Measurements from ENCODE around the gene EIF3B.
"Not testable (repeated sequence)": the region's sequence is repeated elsewhere in the genome, so short reads cannot be mapped to it uniquely, and the experiment has no call there.

The EIF3B gene

DNA sequence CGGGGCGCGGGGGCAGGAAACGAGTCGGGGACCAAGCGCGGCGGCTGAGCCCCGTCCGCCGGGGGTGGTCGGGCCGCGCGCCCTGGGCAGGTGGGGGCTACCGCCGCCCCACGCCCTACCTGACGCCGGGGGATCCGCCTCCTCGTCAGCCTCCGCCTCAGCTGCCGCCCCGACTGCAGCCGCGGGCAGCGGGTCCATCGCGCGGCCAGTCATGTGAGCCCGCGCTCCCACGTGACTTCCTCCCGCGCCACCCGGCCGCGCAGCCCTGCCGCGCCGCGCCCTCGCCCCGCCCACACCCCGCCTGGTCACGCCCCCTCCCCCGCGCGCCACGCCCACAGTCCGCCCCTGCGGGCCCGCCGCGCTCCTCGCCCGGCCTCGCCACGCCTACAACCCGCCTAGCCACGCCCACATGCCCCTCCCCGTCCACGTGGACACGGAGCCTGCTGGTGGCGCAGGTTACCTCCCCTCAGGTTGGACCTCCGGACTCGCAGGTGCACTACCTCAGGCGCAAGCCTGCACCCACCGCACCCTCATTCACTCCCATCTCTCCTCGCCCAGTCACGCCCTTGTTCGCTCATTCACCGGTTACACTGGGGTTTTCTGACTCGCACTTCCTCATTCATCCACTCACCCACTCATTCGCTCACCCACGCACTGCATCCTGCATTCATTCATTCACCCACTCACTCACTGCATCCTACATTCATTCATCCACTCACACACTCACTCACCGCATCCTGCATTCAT is 40.2 kb upstream of the EIF3B start, which contains the start of gene SNX8:
TSS of gene SNX8 (minus strand) at position 233 of the 747 bp plus-strand sequence. CDS start at position 213, 20 bp downstream.
- H4K8ac ChIP-seq (ENCODE audit: low read depth, low read length), result peak within 1 kb of the TSS; percentile 72
- H3K4me1 ChIP-seq (ENCODE audit: control insufficient read depth in 2 of 2, insufficient read depth in 1 of 2, low read depth in 1 of 2, low read length in 2 of 2), result peaks cover 9 to 11% of the 10 kb centered on the region in 2 donors
- peak within 1 kb of the TSS; percentile 92 for H3K9ac ChIP-seq (ENCODE audit: low read depth, low read length, poor library complexity)
- H3K36me3 ChIP-seq (replicated peaks in 1 of 2; ENCODE audit: control insufficient read depth in 2 of 2, insufficient read depth in 2 of 2, low read length in 2 of 2), result peaks cover 0 to 5% of the 10 kb centered on the region in 2 donors
- peak within 1 kb of the TSS; percentile 99 for H3K4me2 ChIP-seq (ENCODE audit: insufficient read depth, low read length, poor library complexity, severe bottlenecking)
- peak within 1 kb of the TSS; percentile 92 to 97 for H3K4me3 ChIP-seq (ENCODE audit: low read length in 2 of 2)
- H3K27me3 ChIP-seq (ENCODE audit: control insufficient read depth in 3 of 3, insufficient read depth in 3 of 3, low read depth in 1 of 3, low read length in 3 of 3), result no peaks in the 10 kb centered on the region
- no peak within 1 kb of the TSS for H2BK12ac ChIP-seq (ENCODE audit: low read length)
- peak within 1 kb of the TSS; percentile 82 for H3K18ac ChIP-seq (ENCODE audit: low read length)
- H3K9me3 ChIP-seq (replicated peaks in 1 of 2; ENCODE audit: control insufficient read depth in 2 of 2, insufficient read depth in 1 of 2, low read depth in 1 of 2, low read length in 2 of 2), result peaks cover 0 to 4% of the 10 kb centered on the region in 2 donors
- no peak within 1 kb of the TSS for H3K14ac ChIP-seq (ENCODE audit: low read length)
- H2AFZ ChIP-seq (ENCODE audit: low read length), result peak within 1 kb of the TSS; percentile 82
- peak within 1 kb of the TSS; percentile 30 for H2BK15ac ChIP-seq (ENCODE audit: low read length)
- peak within 1 kb of the TSS; percentile 98 for H3K23ac ChIP-seq (ENCODE audit: low read depth, low read length, poor library complexity)
- H3K27ac ChIP-seq (replicated peaks; ENCODE audit: low read length), result no peak within 1 kb of the TSS
- H2BK120ac ChIP-seq (ENCODE audit: low read depth, low read length), result no peak within 1 kb of the TSS
- peaks cover 2% of the 10 kb centered on the region for H3K79me1 ChIP-seq (ENCODE audit: low read depth, low read length)
- WGBS, 2 donors (ENCODE audit: extremely low coverage in 2 of 2, insufficient read length in 2 of 2, insufficient replicate concordance in 1 of 2), result 100% methylated on average over 1 of the region's 78 CpGs; no CpG with 5 or more reads in 1 of the 2 donors
- H2BK5ac ChIP-seq (ENCODE audit: low read length), result peak within 1 kb of the TSS; percentile 31
- peak within 1 kb of the TSS; percentile 14 for H2AK5ac ChIP-seq (ENCODE audit: low read depth, low read length)
- peak; percentile 78 for DNase-seq (ENCODE audit: low spot score)
- no peak within 1 kb of the TSS for H3K4ac ChIP-seq (ENCODE audit: low read length)
- no peak within 1 kb of the TSS for H4K91ac ChIP-seq (ENCODE audit: low read depth, low read length, poor library complexity)

DNA sequence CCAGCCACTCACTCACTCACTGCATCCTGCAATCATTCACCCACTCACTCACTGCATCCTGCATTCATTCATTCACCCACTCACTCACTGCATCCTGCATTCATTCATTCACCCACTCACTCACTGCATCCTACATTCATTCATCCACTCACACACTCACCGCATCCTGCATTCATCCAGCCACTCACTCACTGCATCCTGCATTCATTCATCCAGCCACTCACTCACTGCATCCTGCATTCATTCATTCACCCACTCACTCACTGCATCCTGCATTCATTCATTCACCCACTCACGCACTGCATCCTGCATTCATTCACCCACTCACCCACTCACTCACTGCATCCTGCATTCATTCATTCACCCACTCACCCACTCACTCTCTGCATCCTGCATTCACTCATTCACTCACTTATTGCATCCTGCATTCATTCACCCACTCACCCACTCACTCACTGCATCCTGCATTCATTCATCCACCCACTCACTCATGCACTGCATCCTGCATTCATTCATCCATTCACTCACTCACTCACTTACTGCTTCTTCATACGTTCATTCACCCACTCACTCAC is 39.6 kb upstream of the EIF3B start:
- not testable (repeated sequence) for H4K8ac ChIP-seq (ENCODE audit: low read depth, low read length); H4K91ac ChIP-seq (ENCODE audit: low read depth, low read length, poor library complexity); H2BK12ac ChIP-seq (ENCODE audit: low read length); H2BK120ac ChIP-seq (ENCODE audit: low read depth, low read length); H3K14ac ChIP-seq (ENCODE audit: low read length); H2AK5ac ChIP-seq (ENCODE audit: low read depth, low read length); H2BK5ac ChIP-seq (ENCODE audit: low read length); H2AFZ ChIP-seq (ENCODE audit: low read length); H3K27me3 ChIP-seq (ENCODE audit: control insufficient read depth in 3 of 3, insufficient read depth in 3 of 3, low read depth in 1 of 3, low read length in 3 of 3); H3K18ac ChIP-seq (ENCODE audit: low read length); H2BK15ac ChIP-seq (ENCODE audit: low read length); H3K79me1 ChIP-seq (ENCODE audit: low read depth, low read length); H3K4me1 ChIP-seq (ENCODE audit: control insufficient read depth in 2 of 2, insufficient read depth in 1 of 2, low read depth in 1 of 2, low read length in 2 of 2); H3K9me3 ChIP-seq (replicated peaks in 1 of 2; ENCODE audit: control insufficient read depth in 2 of 2, insufficient read depth in 1 of 2, low read depth in 1 of 2, low read length in 2 of 2); H3K4ac ChIP-seq (ENCODE audit: low read length); H3K36me3 ChIP-seq (replicated peaks in 1 of 2; ENCODE audit: control insufficient read depth in 2 of 2, insufficient read depth in 2 of 2, low read length in 2 of 2); H3K9ac ChIP-seq (ENCODE audit: low read depth, low read length, poor library complexity); H3K27ac ChIP-seq (replicated peaks; ENCODE audit: low read length); DNase-seq (ENCODE audit: low spot score)
- WGBS, 2 donors (ENCODE audit: extremely low coverage in 2 of 2, insufficient read length in 2 of 2, insufficient replicate concordance in 1 of 2), result 100% methylated on average over 1 of the region's 3 CpGs; no CpG with 5 or more reads in 1 of the 2 donors
- Histone ChIP-seq H3K23ac (ENCODE audit: low read depth, low read length, poor library complexity) (peak overlapping the region; percentile 8), H3K4me2 (ENCODE audit: insufficient read depth, low read length, poor library complexity, severe bottlenecking) (peak overlapping the region; percentile 75), H3K4me3 (ENCODE audit: low read length in 2 of 2) (peak overlapping the region in 1 of 2 donors; percentile 92)

GRCh38 chr7:2315787-2316186 is 38.8 kb upstream of the EIF3B start:
- Histone ChIP-seq H2BK5ac (ENCODE audit: low read length) (no peak overlapping the region), H3K23ac (ENCODE audit: low read depth, low read length, poor library complexity) (no peak overlapping the region), H3K9ac (ENCODE audit: low read depth, low read length, poor library complexity) (no peak overlapping the region), H2BK12ac (ENCODE audit: low read length) (no peak overlapping the region), H3K4me2 (ENCODE audit: insufficient read depth, low read length, poor library complexity, severe bottlenecking) (no peak overlapping the region), H3K18ac (ENCODE audit: low read length) (no peak overlapping the region), H3K27ac (replicated peaks; ENCODE audit: low read length) (no peak overlapping the region), H3K4me1 (ENCODE audit: control insufficient read depth in 2 of 2, insufficient read depth in 1 of 2, low read depth in 1 of 2, low read length in 2 of 2) (peaks cover 3 to 5% of the 10 kb centered on the region in 2 donors), H3K4ac (ENCODE audit: low read length) (no peak overlapping the region), H3K4me3 (ENCODE audit: low read length in 2 of 2) (no peak overlapping the region), H2BK120ac (ENCODE audit: low read depth, low read length) (no peak overlapping the region), H3K79me1 (ENCODE audit: low read depth, low read length) (peaks cover 2% of the 10 kb centered on the region), H2BK15ac (ENCODE audit: low read length) (no peak overlapping the region), H3K14ac (ENCODE audit: low read length) (no peak overlapping the region), H3K9me3 (replicated peaks in 1 of 2; ENCODE audit: control insufficient read depth in 2 of 2, insufficient read depth in 1 of 2, low read depth in 1 of 2, low read length in 2 of 2) (peaks cover 0 to 4% of the 10 kb centered on the region in 2 donors), H2AK5ac (ENCODE audit: low read depth, low read length) (no peak overlapping the region), H3K27me3 (ENCODE audit: control insufficient read depth in 3 of 3, insufficient read depth in 3 of 3, low read depth in 1 of 3, low read length in 3 of 3) (no peaks in the 10 kb centered on the region), H3K36me3 (replicated peaks in 1 of 2; ENCODE audit: control insufficient read depth in 2 of 2, insufficient read depth in 2 of 2, low read length in 2 of 2) (peaks cover 0 to 5% of the 10 kb centered on the region in 2 donors), H4K91ac (ENCODE audit: low read depth, low read length, poor library complexity) (no peak overlapping the region), H2AFZ (ENCODE audit: low read length) (no peak overlapping the region), H4K8ac (ENCODE audit: low read depth, low read length) (no peak overlapping the region)
- WGBS, 2 donors (ENCODE audit: extremely low coverage in 2 of 2, insufficient read length in 2 of 2, insufficient replicate concordance in 1 of 2), result no CpG with 5 or more reads among the region's 1 CpG
- no peak for DNase-seq (ENCODE audit: low spot score)

GRCh38 chr7:2316578-2316977 is 38.0 kb upstream of the EIF3B start:
- no peak for DNase-seq (ENCODE audit: low spot score)
- no peak overlapping the region for H3K27ac ChIP-seq (replicated peaks; ENCODE audit: low read length)
- no CpG with 5 or more reads among the region's 1 CpG for WGBS, 2 donors (ENCODE audit: extremely low coverage in 2 of 2, insufficient read length in 2 of 2, insufficient replicate concordance in 1 of 2)
- no peak overlapping the region for H2BK15ac ChIP-seq (ENCODE audit: low read length)
- H3K23ac ChIP-seq (ENCODE audit: low read depth, low read length, poor library complexity), result no peak overlapping the region
- no peak overlapping the region for H3K18ac ChIP-seq (ENCODE audit: low read length)
- H3K36me3 ChIP-seq (replicated peaks in 1 of 2; ENCODE audit: control insufficient read depth in 2 of 2, insufficient read depth in 2 of 2, low read length in 2 of 2), result no peaks in the 10 kb centered on the region
- no peak overlapping the region for H3K14ac ChIP-seq (ENCODE audit: low read length)
- H2BK12ac ChIP-seq (ENCODE audit: low read length), result no peak overlapping the region
- no peak overlapping the region for H2AFZ ChIP-seq (ENCODE audit: low read length)
- no peak overlapping the region for H2BK5ac ChIP-seq (ENCODE audit: low read length)
- no peak overlapping the region for H3K4me2 ChIP-seq (ENCODE audit: insufficient read depth, low read length, poor library complexity, severe bottlenecking)
- H3K4me1 ChIP-seq (ENCODE audit: control insufficient read depth in 2 of 2, insufficient read depth in 1 of 2, low read depth in 1 of 2, low read length in 2 of 2), result peaks cover 3 to 5% of the 10 kb centered on the region in 2 donors
- no peak overlapping the region for H3K9ac ChIP-seq (ENCODE audit: low read depth, low read length, poor library complexity)
- no peak overlapping the region for H3K4ac ChIP-seq (ENCODE audit: low read length)
- no peak overlapping the region for H3K4me3 ChIP-seq (ENCODE audit: low read length in 2 of 2)
- H2AK5ac ChIP-seq (ENCODE audit: low read depth, low read length), result no peak overlapping the region
- peaks cover 0 to 3% of the 10 kb centered on the region in 2 donors for H3K9me3 ChIP-seq (replicated peaks in 1 of 2; ENCODE audit: control insufficient read depth in 2 of 2, insufficient read depth in 1 of 2, low read depth in 1 of 2, low read length in 2 of 2)
- H4K91ac ChIP-seq (ENCODE audit: low read depth, low read length, poor library complexity), result no peak overlapping the region
- H3K79me1 ChIP-seq (ENCODE audit: low read depth, low read length), result peaks cover 2% of the 10 kb centered on the region
- no peaks in the 10 kb centered on the region for H3K27me3 ChIP-seq (ENCODE audit: control insufficient read depth in 3 of 3, insufficient read depth in 3 of 3, low read depth in 1 of 3, low read length in 3 of 3)
- H2BK120ac ChIP-seq (ENCODE audit: low read depth, low read length), result no peak overlapping the region
- no peak overlapping the region for H4K8ac ChIP-seq (ENCODE audit: low read depth, low read length)
